D721Med (cell line): ENCODE data around the gene CEP170B.

Source experiments
- DNase-seq: peaks from one replicate; pipeline ENCODE4 v3.0.0; 2011; ENCODE audit warnings: low spot score; ENCODE audit not compliant: insufficient read length
- FAIRE-seq: peaks from 2 replicates; lab custom pipeline; 2011; peaks lifted over from hg19 to GRCh38; lab: Jason Lieb, UNC
- TF ChIP-seq, protein P1 (sequence below): IDR thresholded peaks from 2 replicates; pipeline ENCODE4 v1.5.1; 2012; ENCODE audit warnings: mild to moderate bottlenecking, control low read depth; ENCODE audit not compliant: insufficient read depth; ENCODE audit errors: missing control alignments

The CEP170B gene

DNA sequence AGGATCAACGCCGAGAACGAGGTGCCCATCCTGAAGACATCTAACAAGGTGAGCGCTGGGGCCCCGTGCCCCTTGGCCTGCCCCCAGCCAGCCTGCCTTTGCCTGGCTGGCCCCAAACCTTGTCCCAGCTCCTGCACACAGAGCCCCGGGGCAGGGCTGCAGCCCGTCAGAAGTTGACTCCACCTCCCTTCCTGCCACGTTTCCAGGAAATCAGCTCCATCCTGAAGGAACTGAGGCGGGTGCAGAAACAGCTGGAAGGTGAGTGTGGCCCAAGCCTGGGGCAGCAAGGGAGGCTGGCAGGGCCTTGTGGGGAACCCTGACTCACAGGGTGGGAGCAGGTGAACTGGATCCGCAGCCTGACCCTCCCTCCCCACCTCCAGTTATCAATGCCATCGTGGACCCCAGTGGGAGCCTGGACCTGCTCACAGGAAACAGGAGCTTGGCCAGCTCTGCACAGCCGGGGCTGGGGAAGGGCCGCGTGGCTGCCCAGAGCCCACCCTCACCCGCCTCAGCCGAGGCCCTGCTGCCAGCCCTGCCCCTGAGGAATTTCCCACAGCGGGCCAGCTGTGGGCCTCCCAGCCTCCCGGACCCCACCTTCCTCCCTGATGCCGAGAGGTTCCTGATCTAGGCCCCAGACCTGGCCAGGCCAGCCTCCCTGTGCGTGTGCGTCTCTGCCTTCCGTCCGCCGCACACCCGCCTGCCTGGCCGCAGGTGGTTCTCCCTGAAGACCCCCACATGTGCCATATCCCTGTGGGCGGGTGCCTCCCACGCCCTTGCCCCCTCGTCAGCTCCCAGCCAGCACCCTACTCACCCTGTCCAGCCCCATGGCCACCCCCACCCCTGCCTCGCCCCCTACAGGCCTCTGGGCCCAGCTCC, 29.5 kb downstream of the CEP170B start:
- FAIRE-seq (no peak), DNase-seq (no peak)
- TF ChIP-seq, protein P1, sequence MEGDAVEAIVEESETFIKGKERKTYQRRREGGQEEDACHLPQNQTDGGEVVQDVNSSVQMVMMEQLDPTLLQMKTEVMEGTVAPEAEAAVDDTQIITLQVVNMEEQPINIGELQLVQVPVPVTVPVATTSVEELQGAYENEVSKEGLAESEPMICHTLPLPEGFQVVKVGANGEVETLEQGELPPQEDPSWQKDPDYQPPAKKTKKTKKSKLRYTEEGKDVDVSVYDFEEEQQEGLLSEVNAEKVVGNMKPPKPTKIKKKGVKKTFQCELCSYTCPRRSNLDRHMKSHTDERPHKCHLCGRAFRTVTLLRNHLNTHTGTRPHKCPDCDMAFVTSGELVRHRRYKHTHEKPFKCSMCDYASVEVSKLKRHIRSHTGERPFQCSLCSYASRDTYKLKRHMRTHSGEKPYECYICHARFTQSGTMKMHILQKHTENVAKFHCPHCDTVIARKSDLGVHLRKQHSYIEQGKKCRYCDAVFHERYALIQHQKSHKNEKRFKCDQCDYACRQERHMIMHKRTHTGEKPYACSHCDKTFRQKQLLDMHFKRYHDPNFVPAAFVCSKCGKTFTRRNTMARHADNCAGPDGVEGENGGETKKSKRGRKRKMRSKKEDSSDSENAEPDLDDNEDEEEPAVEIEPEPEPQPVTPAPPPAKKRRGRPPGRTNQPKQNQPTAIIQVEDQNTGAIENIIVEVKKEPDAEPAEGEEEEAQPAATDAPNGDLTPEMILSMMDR, result no peak

DNA sequence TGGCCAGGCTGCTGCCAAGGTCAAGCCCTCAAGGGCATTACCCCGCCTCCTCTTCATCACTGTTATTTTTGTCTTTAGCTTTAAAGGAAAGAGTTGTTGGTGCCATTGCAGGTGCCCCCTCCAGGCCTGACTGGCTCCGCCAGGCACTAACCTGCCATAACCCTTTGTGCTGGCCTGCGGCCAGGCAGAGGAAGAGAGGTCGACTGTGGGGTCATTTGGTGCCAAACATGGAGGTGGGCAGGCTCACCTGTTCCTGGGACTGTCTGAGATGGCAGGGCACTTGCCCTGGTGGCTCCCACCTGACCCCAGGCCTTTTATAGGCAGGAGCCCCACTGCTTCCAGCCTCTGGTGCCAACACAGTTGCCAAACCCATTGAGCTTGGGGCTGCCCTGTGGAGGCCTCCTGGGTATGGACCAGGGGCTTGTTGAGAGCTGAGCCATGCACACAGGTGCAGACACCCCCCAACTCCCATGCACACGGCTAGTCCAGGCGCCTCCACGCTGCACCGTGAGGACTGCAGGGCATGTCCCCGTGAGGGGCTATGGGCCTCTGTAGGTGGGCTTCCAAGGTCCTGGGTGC, 30.2 kb downstream of the CEP170B start:
- DNase-seq (no peak), FAIRE-seq (no peak)
- TF ChIP-seq, protein P1, result no peak

DNA sequence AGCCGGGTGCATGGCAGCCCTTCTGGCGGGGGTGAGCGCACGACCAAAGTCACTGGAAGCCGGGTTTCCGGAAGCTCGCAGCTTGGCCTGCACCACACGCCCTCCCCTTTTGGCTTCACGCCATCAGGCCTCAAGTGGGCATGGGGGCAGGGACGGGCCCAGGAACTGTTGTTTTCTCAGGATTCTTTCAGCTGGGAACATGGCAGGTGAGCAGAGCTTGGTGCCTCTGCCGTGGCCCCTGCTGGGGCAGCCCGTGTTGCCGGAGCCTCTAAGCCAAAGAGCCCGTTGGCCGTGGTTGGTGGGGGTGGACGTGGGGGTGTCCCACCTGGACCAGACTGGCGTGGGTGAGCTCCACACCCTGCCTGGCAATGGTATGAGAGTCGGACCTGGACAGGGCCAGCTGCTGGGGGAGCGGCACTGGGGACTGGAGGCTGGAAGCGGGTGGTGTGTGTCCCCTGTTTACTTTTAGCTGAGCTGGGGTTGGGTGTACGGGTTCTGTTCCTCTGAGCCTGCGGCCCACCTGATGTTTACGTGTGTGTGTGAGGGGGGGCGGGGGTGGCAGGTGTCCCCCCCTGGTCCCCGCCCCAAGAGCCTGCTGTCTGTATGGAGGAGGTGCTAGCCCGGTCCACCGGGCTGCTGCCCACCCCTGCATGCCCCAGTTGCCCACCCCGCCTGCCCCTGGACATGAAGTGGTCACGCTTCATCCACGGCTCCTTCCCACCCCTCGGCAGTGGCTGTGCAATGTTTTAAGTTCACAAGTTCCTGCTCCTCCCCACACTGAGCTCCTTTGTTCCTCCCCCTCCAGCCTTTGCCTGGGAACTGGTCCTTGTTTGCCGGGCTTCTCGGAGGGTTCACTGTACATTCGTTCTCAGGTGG, 31.0 kb downstream of the CEP170B start:
- FAIRE-seq, result no peak
- TF ChIP-seq, protein P1, result no peak
- no peak for DNase-seq

DNA sequence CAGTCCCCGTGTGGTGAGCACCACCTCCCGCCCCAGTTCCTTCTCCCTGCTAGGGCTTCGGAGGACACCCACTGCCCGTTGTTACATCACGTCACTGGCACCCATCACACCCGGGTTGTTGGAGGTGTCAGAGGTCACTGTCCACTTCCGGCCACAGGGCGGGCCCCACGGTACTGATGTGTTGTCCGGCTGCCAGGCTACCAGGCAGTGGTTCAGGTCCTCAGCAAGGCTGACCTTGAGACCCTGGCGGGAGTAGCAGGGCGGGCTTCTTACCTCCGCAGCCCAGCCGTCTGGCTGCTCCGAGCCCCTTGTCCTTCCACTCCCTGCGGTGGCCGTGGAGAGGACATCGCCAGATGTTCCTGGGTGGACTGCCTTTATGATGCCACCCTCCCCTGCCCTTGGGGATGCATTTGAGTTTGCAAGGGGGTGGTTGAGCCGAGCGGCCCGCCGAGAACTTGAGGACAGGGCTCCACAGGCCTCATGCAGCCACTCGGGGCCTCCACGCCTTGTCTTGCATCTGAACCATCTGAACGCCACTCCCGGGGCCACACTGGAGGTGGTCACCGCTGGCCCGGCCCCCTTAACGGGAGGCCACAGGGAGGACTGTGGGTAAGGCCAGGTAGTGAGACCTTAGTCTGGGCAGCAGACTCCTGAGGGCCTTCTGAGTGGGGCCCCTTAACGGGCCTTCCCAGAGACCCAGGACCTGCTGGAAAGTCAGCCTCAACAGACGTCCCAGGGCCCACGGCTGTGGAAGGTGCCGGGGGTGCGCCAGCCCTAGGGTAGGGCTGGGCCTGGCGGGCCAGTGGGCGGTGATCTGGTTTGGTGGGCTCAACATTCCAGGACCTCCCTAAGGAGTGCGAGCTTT, 32.5 kb downstream of the CEP170B start:
- DNase-seq, result no peak
- no peak for FAIRE-seq
- TF ChIP-seq, protein P1, result no peak

DNA sequence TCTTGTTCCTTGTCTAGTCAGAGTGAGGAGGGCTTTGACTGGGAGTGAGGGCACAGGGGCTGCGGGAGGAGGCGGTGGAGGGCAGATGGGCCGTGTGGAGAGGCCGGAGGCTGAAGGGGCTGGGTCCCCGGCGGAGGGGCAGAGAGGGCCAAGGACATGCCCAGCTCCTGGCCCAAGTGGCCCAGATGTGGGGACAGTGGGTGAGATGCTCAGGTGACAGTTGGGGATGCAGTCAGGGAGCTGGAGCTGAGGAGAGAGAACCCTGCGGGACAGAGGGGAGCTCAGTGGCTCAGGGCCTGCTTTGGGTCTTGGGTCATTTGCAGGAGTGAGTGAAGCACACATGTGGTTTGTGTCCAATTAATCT, 33.1 kb downstream of the CEP170B start:
- DNase-seq (no peak), FAIRE-seq (no peak)
- TF ChIP-seq, protein P1, result no peak

DNA sequence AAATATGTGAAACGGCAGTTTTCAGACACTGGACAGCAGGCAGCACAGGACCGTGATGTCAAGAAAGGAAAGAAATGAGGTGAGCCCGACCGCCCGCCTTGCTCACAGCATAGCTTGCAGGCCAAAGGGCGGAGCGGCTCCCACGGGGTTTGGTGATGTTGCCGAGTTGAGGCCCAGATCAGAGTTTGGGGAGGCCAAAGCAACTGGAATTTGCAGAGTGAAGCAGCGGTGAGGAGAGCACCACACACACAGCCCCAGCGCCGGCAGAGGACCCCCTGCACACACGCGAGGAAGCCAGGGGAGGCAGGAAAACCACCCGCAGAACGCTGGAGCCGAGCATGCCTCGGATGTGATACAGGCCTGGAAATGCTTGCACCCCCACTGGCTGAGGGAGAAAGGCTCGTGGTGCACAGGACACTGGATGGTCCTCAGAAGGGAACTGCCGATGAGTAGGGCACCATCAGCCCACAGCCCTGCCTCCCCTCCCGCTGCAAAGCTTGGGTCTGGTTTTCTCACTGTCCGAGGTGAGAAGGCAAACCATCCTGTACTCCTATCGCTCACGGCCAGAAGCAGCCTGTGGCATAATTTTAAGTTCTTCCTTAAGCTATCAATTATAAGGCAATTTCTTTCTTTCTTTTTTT, 33.9 kb downstream of the CEP170B start:
- DNase-seq (no peak), FAIRE-seq (no peak)
- TF ChIP-seq, protein P1, result no peak
